Stimulated activated CD4-positive, alpha-beta T cell treated with anti-CD3 and anti-CD28 coated beads, Interleukin-12 subunit alpha, Interleukin-12 subunit beta, amount 100 ng/mL, for 4 hours (primary cell): ENCODE measurements around the gene ARHGEF5.
"Not testable (repeated sequence)": the region's sequence is repeated elsewhere in the genome, so short reads cannot be mapped to it uniquely, and the experiment has no call there.

ENCODE experiments used
- DNase-seq: peaks from one replicate; pipeline ENCODE4 v3.0.0-alpha.2; 2020

Gene ARHGEF5

GRCh38 chr7:144384555-144385245 is 29.5 kb downstream of the ARHGEF5 start:
- DNase-seq, result peak; percentile 42

- no peak for DNase-seq
Measured at GRCh38 chr7:144386741-144387140, 31.5 kb downstream of the ARHGEF5 start.

- no peak for DNase-seq
Measured at GRCh38 chr7:144388950-144389349, 33.7 kb downstream of the ARHGEF5 start.

GRCh38 chr7:144390481-144390880 is 35.3 kb downstream of the ARHGEF5 start:
- DNase-seq, result no peak

- DNase-seq, result no peak
Measured at GRCh38 chr7:144391014-144391413, 35.8 kb downstream of the ARHGEF5 start.

- DNase-seq, result no peak
Measured at GRCh38 chr7:144391823-144392255, 36.6 kb downstream of the ARHGEF5 start.

- no peak for DNase-seq
Measured at GRCh38 chr7:144397086-144397485, 41.9 kb downstream of the ARHGEF5 start.

GRCh38 chr7:144398291-144398690 is 43.1 kb downstream of the ARHGEF5 start:
- DNase-seq, result no peak

- DNase-seq, result no peak
Measured at GRCh38 chr7:144398911-144399310, 43.7 kb downstream of the ARHGEF5 start.

- no peak for DNase-seq
Measured at GRCh38 chr7:144399946-144400345, 44.7 kb downstream of the ARHGEF5 start.

GRCh38 chr7:144401490-144401889 is 46.3 kb downstream of the ARHGEF5 start:
- no peak for DNase-seq

- DNase-seq, result no peak
Measured at GRCh38 chr7:144403102-144403501, 47.9 kb downstream of the ARHGEF5 start.

GRCh38 chr7:144403649-144404061 is 48.5 kb downstream of the ARHGEF5 start, which contains the start of gene NOBOX:
Gene NOBOX, minus strand, starts transcription at chr7:144403693.
- DNase-seq, result no peak

- DNase-seq, result no peak
Measured at GRCh38 chr7:144404946-144405345, 49.7 kb downstream of the ARHGEF5 start.

- DNase-seq, result no peak
Measured at GRCh38 chr7:144407266-144407931, 52.2 kb downstream of the ARHGEF5 start.

GRCh38 chr7:144408121-144408520 is 52.9 kb downstream of the ARHGEF5 start:
- DNase-seq, result no peak

GRCh38 chr7:144410441-144410840 is 55.2 kb downstream of the ARHGEF5 start:
- DNase-seq, result no peak

GRCh38 chr7:144414815-144415214 is 59.6 kb downstream of the ARHGEF5 start:
- no peak for DNase-seq

- no peak for DNase-seq
Measured at GRCh38 chr7:144415858-144416257, 60.7 kb downstream of the ARHGEF5 start.

GRCh38 chr7:144416341-144416740 is 61.1 kb downstream of the ARHGEF5 start:
- no peak for DNase-seq

GRCh38 chr7:144418931-144419330 is 63.7 kb downstream of the ARHGEF5 start:
- DNase-seq, result not testable (repeated sequence)

GRCh38 chr7:144427539-144427938 is 72.3 kb downstream of the ARHGEF5 start:
- not testable (repeated sequence) for DNase-seq

- no peak for DNase-seq
Measured at GRCh38 chr7:144428431-144428830, 73.2 kb downstream of the ARHGEF5 start.
